Upper lobe of left lung (tissue), 6 donors: ENCODE data around the gene RAB41. TPM values are rescaled to one million over a fixed set of nuclear protein-coding genes. Genes with fewer than 3 reads are reported as not detected.

ENCODE experiments used
- ATAC-seq, 2 donors: fragments of 200-7000 bp; cut with Tn5 transposase; one replicate each; pipeline ENCODE4 v1.9.1; 2022; ENCODE audit warnings: mild to moderate bottlenecking in 2 of 2, moderate library complexity in 2 of 2; ENCODE audit not compliant: low FRiP score in 2 of 2
- DNase-seq, 2 donors: peaks; one replicate each; pipeline ENCODE4 v3.0.0-alpha.2; 2019 to 2020
- H3K27ac ChIP-seq, 4 donors: fragments of 200-600 bp; sonication (generic); one replicate each; pipeline ENCODE4 v1.5.1; 2016 to 2019
- H3K27me3 ChIP-seq, 4 donors: fragments of 200-600 bp; sonication (generic); one replicate each; pipeline ENCODE4 v1.5.1; 2017 to 2019
- H3K36me3 ChIP-seq, 4 donors: fragments of 200-600 bp; sonication (generic); one replicate each; pipeline ENCODE4 v1.5.1; 2016 to 2019
- H3K4me1 ChIP-seq, 4 donors: fragments of 200-600 bp; sonication (generic); one replicate each; pipeline ENCODE4 v1.5.1; 2018 to 2019
- H3K4me3 ChIP-seq, 4 donors: fragments of 200-600 bp; sonication (generic); one replicate each; pipeline ENCODE4 v1.5.1; 2017 to 2019; ENCODE audit warnings: mild to moderate bottlenecking in 2 of 4, moderate library complexity in 1 of 4
- H3K9me3 ChIP-seq, 4 donors: fragments of 200-600 bp; sonication (generic); one replicate each; pipeline ENCODE4 v1.5.1; 2018 to 2019
- EP300 ChIP-seq, 4 donors: sonication (generic); formaldehyde crosslinking; IDR thresholded peaks; one replicate each; pipeline ENCODE4 v1.5.1; 2017; ENCODE audit warnings: antibody characterized with exemption in 4 of 4, control low read depth in 2 of 4
- POLR2A ChIP-seq, 4 donors: fragments of 450-650 bp; IDR thresholded peaks; one replicate each; pipeline ENCODE4 v1.5.1; 2016 to 2017; ENCODE audit warnings: antibody characterized with exemption in 4 of 4, mild to moderate bottlenecking in 2 of 4
- POLR2AphosphoS5 ChIP-seq, 2 donors: sonication (generic); formaldehyde crosslinking; IDR thresholded peaks; one replicate each; pipeline ENCODE4 v1.5.1; 2017; ENCODE audit warnings: antibody characterized with exemption in 2 of 2
- WGBS, 2 donors: methylation state at CpG; one replicate each; pipeline ENCODE4 v1.1.5; 2017 to 2018; 5-methylcytosine and 5-hydroxymethylcytosine counted together
- total RNA-seq, 6 donors: library from RNA; depleted of rRNA in 4 of 6; stranded (reverse); fragments of >200 nt in 4 of 6; gene quantifications; one replicate each; pipeline versions ENCODE4 v1.1.0 to v1.2.1, GENCODE V29; 2016 to 2021
- TF ChIP-seq, protein P1 (sequence below), 6 experiments: fragments of 450-650 bp in 4 of 6; fragments of 200-600 bp in 2 of 6; sonication (generic) in 2 of 6; IDR thresholded peaks; one replicate each; pipeline ENCODE4 v1.5.1; 2016 to 2019; ENCODE audit warnings: antibody characterized with exemption in 6 of 6
- donor health status: DM: no; HTN: no; CAD: no; lungs with moderate emphysema.
- donor health status: DM: no; HTN: yes; CAD: no; lungs with severe emphysema.

RAB41 gene
- total RNA-seq, 6 donors from 2014 or later = not detected

GRCh38 chrX:70254909-70255308 lies 27.1 kb upstream of the RAB41 start:
- TF ChIP-seq, protein P1, sequence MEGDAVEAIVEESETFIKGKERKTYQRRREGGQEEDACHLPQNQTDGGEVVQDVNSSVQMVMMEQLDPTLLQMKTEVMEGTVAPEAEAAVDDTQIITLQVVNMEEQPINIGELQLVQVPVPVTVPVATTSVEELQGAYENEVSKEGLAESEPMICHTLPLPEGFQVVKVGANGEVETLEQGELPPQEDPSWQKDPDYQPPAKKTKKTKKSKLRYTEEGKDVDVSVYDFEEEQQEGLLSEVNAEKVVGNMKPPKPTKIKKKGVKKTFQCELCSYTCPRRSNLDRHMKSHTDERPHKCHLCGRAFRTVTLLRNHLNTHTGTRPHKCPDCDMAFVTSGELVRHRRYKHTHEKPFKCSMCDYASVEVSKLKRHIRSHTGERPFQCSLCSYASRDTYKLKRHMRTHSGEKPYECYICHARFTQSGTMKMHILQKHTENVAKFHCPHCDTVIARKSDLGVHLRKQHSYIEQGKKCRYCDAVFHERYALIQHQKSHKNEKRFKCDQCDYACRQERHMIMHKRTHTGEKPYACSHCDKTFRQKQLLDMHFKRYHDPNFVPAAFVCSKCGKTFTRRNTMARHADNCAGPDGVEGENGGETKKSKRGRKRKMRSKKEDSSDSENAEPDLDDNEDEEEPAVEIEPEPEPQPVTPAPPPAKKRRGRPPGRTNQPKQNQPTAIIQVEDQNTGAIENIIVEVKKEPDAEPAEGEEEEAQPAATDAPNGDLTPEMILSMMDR (IDR thresholded peaks at IDR 0.05) = no peak
- TF ChIP-seq POLR2A (IDR thresholded peaks at IDR 0.05) = no peak
- TF ChIP-seq POLR2AphosphoS5 (IDR thresholded peaks at IDR 0.05) = no peak
- TF ChIP-seq EP300 (IDR thresholded peaks at IDR 0.05) = no peak
- no peak overlapping the region for H3K27ac ChIP-seq
- no peaks in the 10 kb centered on the region for H3K4me1 ChIP-seq
- 71 to 90% methylated on average over 3 of the region's 3 CpGs for WGBS, 2 donors
- H3K27me3 ChIP-seq = no peaks in the 10 kb centered on the region
- no peaks in the 10 kb centered on the region for H3K9me3 ChIP-seq
- no peaks in the 10 kb centered on the region for H3K36me3 ChIP-seq
- DNase-seq (no peak), ATAC-seq (no peak)
- H3K4me3 ChIP-seq = no peak overlapping the region

- WGBS, 2 donors = 75 to 85% methylated on average over 2 of the region's 2 CpGs
These were observed 26.5 kb upstream of the RAB41 start for GRCh38 chrX:70255452-70255851.

GRCh38 chrX:70257423-70258288 lies 24.3 kb upstream of the RAB41 start:
- TF ChIP-seq EP300 (IDR thresholded peaks at IDR 0.05) (no peak), POLR2AphosphoS5 (IDR thresholded peaks at IDR 0.05) (no peak), POLR2A (IDR thresholded peaks at IDR 0.05) (no peak)
- TF ChIP-seq, protein P1 (IDR thresholded peaks at IDR 0.05) = no peak
- no peak for ATAC-seq
- 57 to 70% methylated on average over 2 to 5 of the region's 5 CpGs for WGBS, 2 donors

More at GRCh38 chrX:70255452-70255851, 26.5 kb upstream of the RAB41 start:
- Histone ChIP-seq H3K4me3 (no peak overlapping the region), H3K9me3 (no peaks in the 10 kb centered on the region), H3K27me3 (no peaks in the 10 kb centered on the region), H3K36me3 (no peaks in the 10 kb centered on the region), H3K4me1 (no peaks in the 10 kb centered on the region), H3K27ac (no peak overlapping the region)
- peak in 1 of 2 donors; percentile 78 for ATAC-seq
- TF ChIP-seq POLR2A (IDR thresholded peaks at IDR 0.05) = no peak
- TF ChIP-seq, protein P1 (IDR thresholded peaks at IDR 0.05) = no peak
- no peak for TF ChIP-seq EP300 (IDR thresholded peaks at IDR 0.05)
- TF ChIP-seq POLR2AphosphoS5 (IDR thresholded peaks at IDR 0.05) = no peak
- DNase-seq = no peak

GRCh38 chrX:70260104-70260503 lies 21.9 kb upstream of the RAB41 start, which contains the start of gene P2RY4:
Gene P2RY4 (minus strand): TSS chrX:70260204. CDS start chrX:70259624, 580 bp downstream.
- WGBS, 2 donors = 60 to 94% methylated on average over 4 of the region's 4 CpGs
- no peak for DNase-seq
- ATAC-seq = no peak
- Histone ChIP-seq H3K36me3 (no peaks in the 10 kb centered on the region), H3K27me3 (no peaks in the 10 kb centered on the region), H3K27ac (no peak within 1 kb of the TSS), H3K4me3 (no peak within 1 kb of the TSS), H3K4me1 (no peaks in the 10 kb centered on the region), H3K9me3 (no peaks in the 10 kb centered on the region)
- TF ChIP-seq, protein P1 (IDR thresholded peaks at IDR 0.05) = no peak

More at GRCh38 chrX:70257423-70258288, 24.3 kb upstream of the RAB41 start:
- H3K4me1 ChIP-seq = no peaks in the 10 kb centered on the region
- no peak overlapping the region for H3K27ac ChIP-seq
- no peaks in the 10 kb centered on the region for H3K36me3 ChIP-seq
- no peaks in the 10 kb centered on the region for H3K9me3 ChIP-seq
- no peak for DNase-seq
- H3K4me3 ChIP-seq = no peak overlapping the region
- no peaks in the 10 kb centered on the region for H3K27me3 ChIP-seq
